Right ventricle myocardium inferior (tissue), 1 donor: ENCODE measurements around the gene PRKN. TPM values are rescaled to one million over a fixed set of nuclear protein-coding genes. Genes with fewer than 3 reads are reported as not detected.

ENCODE experiments used
- ATAC-seq: fragments of 200-7000 bp; cut with Tn5 transposase; one replicate; pipeline ENCODE4 v1.9.1; 2020; ENCODE audit warnings: mild to moderate bottlenecking, moderate library complexity
- DNase-seq: peaks from one replicate; pipeline ENCODE4 v3.0.0; 2021; ENCODE audit errors: missing footprints
- intact Hi-C: fragments of 100-400 bp; cut with DNase I; formaldehyde crosslinking; loops from one replicate; pipeline ENCODE4 v1.11.0; 2022
- total RNA-seq: library from RNA; stranded (reverse); fragmentation: NEBNext Ultra II Directional; extraction: Animal tissue kit (Norgen Biotek cat#: 25700); gene quantifications from one replicate; pipeline ENCODE4 v1.2.1, GENCODE V29; 2021
- donor health status: DM: no; HTN: yes; CAD: no; lungs with severe emphysema.

PRKN gene
- total RNA-seq, 1 donor from 2014 or later: 19.5 TPM

DNA sequence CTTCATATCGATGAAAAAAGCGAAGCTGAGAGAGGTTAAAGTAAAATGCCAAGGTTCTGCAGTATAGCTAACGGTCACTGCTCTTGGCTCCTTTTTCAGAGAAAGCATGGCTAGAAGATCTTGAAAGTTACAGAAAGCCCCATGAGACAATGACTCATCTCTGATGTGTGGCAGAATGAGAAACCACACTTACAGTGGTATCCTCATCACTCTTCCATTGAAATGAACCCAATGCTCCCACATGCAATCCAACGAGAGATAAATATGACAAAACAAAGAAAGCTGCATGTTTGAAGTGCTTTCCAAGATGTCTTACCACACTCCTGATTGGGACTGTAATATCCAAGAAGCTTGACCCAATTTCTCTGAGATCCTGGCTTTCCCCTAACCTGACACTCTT is 694.9 kb downstream of the PRKN start:
- intact Hi-C loops: no loop called here
- DNase-seq (no peak), ATAC-seq (no peak)

DNA sequence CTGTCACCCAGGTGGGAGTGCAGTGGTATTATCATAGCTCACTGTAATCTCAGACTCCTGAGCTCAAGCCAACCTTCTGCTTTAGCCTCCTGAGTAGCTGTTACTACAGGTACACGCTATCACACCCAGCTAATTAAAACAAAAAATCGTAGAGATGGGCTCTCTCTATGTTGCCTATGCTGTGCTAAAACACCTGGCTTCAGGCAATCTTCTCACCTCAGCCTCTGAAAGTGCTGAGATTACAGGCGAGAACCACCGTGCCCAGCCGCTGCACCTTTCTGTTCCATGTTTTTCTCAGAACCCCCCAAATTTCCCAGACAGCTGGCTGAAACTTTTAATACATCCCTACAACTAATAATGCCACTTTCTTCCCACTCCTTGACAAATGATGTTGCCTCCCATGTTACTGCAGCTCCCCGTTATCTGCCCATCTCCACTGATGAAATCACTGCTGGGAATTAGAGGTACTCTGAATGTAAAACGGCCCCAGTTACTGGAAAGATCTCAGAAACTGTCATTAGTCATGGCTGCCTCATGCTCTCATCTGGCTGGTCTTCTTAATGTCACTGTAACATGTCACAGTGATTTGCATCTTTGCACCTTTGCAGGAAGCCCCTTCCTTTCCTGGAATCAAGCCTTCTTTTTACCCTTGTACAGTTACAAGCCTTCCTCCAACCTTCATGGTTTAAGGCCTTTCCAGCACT is 697.5 kb downstream of the PRKN start:
- ATAC-seq: no peak
- DNase-seq: no peak
- intact Hi-C loops: no loop called here

DNA sequence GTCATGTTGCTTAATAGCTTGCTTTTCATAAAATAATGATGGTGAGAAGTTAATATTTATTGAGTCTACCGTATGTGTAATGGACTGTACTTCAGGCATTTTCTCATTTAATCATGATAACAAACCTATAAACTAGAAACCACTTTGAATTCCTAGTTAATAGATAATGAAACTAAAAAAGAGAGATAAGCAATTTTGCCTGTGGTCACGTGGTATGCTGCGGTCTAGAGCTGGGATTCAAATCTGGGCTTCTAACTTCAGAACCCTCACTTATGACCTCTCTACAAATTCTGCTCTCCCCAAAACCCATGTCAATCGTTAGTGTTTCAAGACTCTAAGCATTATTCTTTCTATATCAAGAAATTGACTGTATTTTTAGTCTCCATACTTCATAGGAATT is 700.7 kb downstream of the PRKN start:
- no peak for DNase-seq
- ATAC-seq: no peak
- intact Hi-C loops: no loop called here

DNA sequence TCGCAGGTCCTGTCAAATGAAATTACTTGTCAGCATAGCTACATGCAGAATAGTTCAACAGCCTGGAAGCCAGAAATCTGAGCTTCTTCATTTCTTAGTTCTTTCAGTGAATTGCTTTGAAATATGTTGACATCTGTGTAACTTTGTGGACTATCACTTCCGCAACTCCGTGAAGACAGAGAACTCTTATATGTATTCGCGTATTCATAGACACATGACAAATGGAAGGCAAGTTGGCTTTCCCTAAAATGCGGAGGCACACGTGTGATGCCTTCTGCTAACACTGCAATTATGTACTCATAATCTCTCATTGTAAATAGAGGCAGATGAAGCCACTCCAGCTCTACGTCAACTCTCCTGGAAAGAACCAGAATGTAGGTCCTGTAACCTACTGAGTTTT is 701.5 kb downstream of the PRKN start:
- ATAC-seq: no peak
- intact Hi-C loops: no loop called here
- no peak for DNase-seq

DNA sequence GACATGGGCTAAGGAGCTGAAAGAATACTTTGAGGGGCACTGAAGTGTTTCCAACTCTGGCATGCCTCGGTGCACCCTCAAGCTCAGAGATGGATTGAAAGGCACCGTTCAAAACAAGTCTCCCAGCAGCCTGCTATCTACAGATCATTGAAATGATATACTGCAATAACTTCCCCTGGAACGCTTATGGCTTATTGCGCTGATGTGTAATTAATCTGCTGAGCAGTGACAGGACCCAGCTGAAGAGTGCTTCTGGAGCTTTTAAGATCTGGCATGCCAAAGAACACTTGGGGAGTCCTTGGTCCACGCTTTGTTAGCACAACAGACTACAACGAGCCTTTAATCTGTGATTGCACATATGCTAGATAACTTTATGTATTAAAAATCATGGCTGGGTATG is 708.2 kb downstream of the PRKN start:
- ATAC-seq: no peak
- intact Hi-C loops: no loop called here

DNA sequence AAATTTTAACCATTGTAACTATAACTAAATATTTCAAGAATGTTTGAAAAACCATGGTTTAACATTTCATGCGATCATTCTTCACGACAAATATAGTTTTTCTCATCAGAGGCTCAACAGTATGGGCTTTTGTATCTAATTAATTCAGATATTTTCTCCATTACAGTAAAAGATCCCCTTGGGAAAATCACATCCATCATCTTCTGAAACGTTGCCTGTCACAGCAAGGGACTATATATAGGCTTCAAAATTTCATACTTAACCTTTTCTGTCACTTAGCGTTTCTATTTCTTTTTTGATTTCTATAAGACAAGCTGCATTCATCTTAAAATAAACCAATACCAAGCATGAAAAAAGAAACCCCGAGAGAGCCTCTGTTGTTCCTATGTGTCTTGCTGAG is 710.0 kb downstream of the PRKN start:
- no peak for ATAC-seq
- DNase-seq: no peak
- intact Hi-C loops: no loop called here

More for the DNA sequence above, 708.2 kb downstream of the PRKN start:
- no peak for DNase-seq

DNA sequence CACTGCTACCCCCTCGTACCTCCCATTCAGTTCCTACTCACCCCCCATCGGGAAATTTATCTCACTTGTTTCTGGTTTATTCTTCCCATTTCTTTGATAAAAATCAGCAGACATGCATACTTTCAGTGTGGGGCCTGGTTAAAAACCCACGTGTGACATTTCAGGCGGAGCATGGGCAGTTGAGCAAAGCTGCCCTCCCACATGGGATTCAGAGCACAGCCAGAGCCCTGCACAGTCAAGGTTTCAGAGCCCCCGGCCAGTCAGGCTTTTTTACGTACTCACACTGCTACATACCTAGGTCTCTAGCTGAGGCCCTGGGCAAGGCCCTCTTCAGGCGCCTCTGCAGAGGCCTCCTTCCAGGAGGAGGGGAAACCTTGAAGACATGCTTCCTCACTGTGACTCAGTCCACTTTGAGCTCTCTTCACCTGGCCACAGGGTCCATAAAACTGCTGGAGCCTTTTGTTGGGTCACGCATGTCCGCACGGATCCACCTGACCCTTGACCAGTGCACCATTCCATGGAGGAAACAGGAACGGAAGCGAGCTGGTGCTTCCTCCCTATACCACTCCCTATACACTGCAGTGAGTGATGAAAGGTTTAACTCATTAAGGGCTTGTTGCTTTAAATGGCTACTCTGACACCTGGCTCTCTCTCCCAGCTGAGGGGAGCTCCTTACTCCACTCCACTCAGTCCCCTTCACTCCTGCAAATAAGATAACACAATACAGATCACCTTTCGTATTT is 713.3 kb downstream of the PRKN start:
- no peak for ATAC-seq
- DNase-seq: no peak
- intact Hi-C loops: no loop called here

DNA sequence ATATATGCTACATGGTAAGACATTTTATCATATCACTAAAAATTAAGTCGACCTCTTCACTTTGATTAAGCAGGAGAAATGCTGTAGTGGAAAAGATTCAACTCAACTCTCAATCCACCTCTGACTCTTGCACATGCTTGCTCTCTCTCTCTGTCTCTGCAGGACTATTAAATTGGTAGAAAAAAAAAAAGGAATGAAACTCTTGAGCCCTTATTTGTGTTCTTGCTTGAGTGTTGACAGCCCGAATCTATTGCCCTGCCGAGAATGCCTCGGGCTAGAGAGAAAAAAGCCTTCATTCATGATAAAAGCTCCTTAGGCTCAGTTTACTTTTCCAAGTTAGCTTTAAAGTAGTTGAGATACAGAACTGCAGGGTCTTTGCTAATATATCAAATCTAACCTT is 722.2 kb downstream of the PRKN start:
- no peak for ATAC-seq
- no peak for DNase-seq
- intact Hi-C loops: no loop called here

DNA sequence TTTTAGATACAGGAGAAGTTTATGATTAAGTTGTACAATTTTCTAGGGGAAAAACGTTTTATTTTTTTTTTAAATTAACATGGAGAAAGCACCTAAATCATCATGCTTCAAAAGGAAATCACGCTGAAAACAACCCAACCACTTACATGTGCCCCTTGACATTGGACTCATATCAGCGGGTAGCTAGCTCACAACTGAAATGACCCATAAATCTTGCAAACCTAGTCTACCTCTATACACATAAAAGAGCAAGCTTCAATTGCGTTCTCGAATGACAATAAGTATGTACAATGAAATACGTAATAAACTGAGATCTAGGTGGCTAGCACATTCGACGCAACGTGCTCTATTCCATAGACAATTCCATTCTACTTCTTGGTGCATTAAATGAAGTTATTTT is 730.8 kb downstream of the PRKN start:
- ATAC-seq (no peak), DNase-seq (no peak)
- intact Hi-C loops: no loop called here

DNA sequence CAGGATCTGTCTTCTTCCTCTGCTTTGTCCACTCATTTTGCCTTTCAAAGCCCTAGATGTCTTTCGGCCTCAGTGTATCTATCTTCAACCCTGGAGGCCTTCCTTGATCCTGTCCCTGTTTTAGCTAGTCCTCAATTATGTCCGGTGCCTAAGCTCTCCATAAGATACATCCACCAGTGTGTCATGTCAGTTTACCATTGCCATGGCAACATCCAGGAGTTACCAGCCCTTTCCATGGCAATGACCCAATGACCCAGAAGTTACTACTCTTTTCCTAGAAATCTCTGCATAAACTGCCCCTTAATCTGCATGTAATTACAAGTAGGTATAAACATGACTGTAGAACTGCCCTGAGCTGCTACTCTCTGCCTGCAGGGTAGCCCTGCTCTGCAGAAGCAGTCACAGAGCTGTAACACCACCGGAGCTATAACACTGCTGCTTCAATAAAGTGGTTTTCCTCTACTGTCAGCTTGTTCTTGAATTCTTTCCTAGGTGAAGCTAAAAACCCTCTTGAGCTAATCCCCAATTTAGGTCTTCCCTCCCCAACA is 741.6 kb downstream of the PRKN start:
- ATAC-seq (no peak), DNase-seq (no peak)
- intact Hi-C loops: no loop called here

DNA sequence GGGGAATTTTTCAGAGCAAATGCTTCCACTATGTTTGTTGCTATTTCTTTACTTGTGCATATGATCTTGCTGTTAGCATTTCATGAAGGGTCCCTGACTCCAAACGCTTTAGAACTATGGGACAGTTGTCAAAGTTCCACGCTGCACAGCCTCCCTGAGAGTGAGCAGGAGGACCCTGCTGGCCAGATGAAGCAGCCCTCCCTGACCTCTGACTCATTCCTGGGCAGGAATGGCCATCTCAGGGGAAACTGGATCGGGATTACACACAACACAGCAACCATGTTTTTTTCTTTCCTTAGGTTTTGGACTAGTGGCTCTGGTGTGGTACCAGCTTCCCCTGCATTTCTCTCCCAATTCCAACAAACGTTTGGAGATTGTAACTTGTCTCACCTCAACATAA is 742.9 kb downstream of the PRKN start:
- no peak for ATAC-seq
- intact Hi-C loops: no loop called here

DNA sequence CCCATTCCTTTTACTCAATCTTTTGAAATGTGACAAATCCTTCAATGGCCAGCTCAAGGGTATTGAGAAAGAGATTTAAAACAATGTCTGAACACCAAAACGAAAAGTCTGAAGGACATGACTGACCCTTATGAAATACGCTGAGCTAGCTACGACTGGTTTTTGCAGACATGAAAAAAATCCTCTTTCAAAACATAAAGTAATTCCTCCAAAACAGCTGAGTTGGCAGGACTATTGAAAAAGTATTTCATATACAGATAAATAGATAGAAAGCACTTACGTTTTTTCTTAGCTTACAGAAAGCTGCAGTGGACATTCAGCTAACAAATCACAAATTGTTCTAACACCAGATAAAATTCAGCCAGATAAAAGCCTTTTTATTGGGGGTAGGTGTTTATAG is 751.0 kb downstream of the PRKN start:
- DNase-seq (no peak), ATAC-seq (no peak)
- intact Hi-C loops: no loop called here

More for the DNA sequence above, 742.9 kb downstream of the PRKN start:
- DNase-seq: no peak

DNA sequence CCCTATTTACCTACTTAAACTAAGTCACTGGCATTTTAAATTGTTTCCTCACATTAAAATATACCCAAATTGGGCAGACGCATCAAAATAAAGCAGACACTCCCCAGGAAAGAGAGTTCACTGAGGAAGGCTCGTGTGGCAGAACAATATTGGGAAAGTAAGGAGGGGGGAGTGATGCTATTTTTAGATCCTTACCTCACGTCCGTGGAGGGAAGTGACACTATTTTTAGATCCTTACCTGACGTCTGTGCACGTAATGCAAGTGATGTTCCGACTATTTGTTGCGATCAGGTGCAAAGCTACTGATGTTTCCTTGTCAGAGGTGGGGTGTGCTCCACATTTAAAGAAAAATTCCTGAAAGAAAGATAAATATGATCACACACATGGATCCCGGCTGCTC is 754.5 kb downstream of the PRKN start:
- ATAC-seq: no peak
- intact Hi-C loops: no loop called here
- no peak for DNase-seq

DNA sequence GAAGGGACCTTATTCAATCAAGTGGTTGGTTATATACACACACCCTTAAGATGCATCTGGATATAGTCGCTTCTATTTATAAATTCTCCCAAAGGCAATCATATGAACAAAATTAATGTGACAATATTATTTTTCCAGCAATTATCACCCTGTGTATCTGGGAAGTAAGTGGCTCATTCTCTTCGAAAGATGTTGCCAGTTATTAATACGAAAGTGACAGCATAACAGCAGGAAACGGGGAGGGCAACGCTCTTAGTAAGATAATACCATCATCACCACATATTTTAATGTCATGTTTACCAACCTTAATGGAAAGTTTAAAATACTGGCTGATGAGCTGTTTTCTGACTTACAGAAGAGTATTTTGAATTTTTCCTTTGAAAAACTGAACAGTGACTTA is 756.5 kb downstream of the PRKN start:
- no peak for DNase-seq
- ATAC-seq: no peak
- intact Hi-C loops: no loop called here

DNA sequence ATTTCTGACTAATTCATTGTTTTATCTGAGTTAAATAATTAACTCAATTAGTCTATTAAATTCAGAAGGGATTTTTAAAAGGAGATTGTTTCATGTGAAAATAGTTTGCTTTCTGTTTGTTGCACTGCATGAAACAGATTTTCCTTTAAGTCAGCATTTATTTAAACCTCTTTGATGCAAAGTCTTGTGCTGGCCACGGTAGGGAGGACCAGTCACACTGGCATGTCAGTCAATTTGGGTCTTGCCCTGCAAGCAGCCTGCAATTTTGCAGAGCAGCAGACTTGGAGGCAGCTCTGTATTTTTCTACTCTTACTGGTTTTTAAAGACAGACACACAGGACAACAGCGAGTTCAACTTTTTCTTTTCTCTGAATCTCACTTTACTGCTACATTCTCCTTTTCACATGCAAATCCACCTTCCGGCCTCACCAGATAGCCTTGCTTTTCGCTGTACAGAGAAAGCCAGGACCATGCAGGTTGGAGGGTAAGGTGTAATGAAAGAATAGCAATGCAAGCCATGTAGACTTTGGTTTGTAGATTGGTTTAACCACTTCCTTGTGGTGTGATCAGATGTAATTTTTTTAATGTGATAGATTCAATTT is 763.8 kb downstream of the PRKN start:
- DNase-seq (no peak), ATAC-seq (no peak)
- intact Hi-C loops: no loop called here

DNA sequence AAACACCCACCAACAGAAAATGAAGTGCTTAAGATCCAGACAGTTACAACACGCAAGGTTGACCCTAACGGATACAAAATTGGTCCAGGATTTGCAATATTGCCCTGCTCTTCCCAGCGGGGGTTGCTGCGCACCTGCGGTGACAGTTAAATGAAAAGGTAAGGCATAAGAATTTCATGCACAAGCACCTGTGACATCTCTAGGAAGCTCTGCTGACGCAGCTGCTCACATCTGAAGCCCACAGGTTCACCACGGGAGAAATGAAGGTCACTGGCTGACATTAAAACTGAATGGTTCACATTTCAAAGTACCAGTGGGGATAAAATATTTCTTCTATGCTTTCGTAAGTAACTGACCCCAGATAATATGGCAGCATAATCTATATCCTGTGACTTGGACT is 764.4 kb downstream of the PRKN start:
- no peak for ATAC-seq
- no peak for DNase-seq
- intact Hi-C loops: no loop called here

DNA sequence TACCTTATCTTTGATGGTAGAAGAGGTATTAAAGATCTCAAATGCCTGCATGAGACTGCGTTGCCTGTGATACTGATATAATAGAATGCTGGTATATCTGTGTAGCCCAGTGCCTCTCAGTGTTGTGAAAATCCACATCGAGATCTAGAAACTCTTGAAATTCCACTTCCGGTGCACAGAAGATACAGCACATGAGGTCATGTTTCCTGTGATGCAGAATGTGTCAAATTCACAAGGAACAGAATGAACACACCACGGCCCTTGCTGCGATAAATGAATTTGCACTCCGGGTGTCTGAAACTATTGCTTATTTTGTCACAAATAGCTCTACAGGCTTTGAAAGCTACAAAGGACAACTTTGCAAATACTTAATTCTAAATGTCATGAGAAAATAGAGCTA is 765.8 kb downstream of the PRKN start:
- intact Hi-C loops: no loop called here
- DNase-seq (no peak), ATAC-seq (no peak)

DNA sequence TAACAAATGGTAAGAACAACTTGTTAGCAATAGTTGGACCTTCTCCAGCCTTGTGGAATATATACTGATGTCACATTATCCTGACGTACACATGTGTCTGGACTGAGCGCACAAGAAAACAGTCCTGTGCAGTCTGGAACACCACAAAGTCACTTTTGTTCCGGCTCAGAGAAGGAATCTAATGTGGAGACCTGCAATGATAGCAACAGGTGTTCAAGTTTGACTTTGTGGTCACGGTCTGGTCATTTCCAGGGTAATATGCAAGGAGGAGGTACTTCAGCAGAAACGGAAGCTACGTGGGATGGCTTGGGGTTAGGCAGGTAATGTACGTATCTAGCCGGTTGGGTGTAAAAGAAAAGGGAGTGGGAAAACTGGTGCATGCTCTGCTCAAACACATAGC is 766.5 kb downstream of the PRKN start:
- DNase-seq: no peak
- ATAC-seq: no peak
- intact Hi-C loops: no loop called here

DNA sequence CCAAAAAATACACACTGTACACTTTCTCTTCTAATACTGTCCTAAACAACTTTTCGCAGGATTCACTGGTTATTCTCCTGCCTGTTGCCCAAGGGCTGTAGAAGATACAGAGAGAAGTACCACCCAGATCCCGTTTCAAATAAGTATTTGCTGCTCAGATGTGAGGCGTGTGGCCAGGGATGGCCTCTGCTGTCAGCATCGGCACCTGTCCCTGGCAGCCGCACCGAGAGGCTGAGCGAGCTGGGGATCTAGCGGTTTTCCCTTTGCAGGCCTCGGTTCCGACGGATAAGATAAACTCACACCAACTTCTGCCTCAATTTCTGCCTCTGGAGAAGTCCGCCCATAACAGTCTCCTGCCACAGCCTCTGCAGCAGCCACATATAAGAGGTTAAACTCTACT is 768.5 kb downstream of the PRKN start:
- no peak for ATAC-seq
- no peak for DNase-seq
- intact Hi-C loops: no loop called here

DNA sequence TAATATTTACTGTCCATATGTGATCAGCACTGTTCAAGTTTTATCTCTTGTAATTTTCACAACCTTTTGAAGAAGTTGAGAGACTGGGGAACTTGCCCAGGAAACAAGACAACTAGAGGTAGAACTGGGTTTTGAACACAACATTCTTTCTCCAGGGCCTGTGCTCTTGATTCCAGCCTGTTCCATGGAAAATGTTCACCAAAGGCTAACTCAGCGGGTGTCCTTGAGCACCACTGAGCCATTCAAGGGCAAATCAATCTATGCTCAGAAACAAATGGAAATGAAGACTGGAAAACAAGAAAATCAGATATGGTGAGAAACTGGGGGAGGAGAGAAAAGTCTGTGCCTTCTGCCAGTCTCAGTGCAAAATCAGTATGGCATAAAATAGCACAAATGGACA is 771.5 kb downstream of the PRKN start:
- ATAC-seq (no peak), DNase-seq (no peak)
- intact Hi-C loops: no loop called here
